Activated CD8-positive, alpha-beta T cell treated with anti-CD3 and anti-CD28 coated beads for 36 hours (primary cell): ENCODE data around the gene KRTAP2-2. TPM values are rescaled to one million over a fixed set of nuclear protein-coding genes. Genes with fewer than 3 reads are reported as not detected.
"Not testable (repeated sequence)": the region's sequence is repeated elsewhere in the genome, so short reads cannot be mapped to it uniquely, and the experiment has no call there.

Experiments
- ATAC-seq: fragments of 200-7000 bp; cut with Tn5 transposase; one replicate; pipeline ENCODE4 v1.10.0; 2021; ENCODE audit warnings: mild to moderate bottlenecking, moderate library complexity
- CTCF ChIA-PET: fragments of 350-600 bp; sonication (Branson Sonifier 250); formaldehyde crosslinking; loops from one replicate; lab custom pipeline; 2021; ENCODE audit warnings: antibody characterized with exemption; lab: Charles Lee
- POLR2A ChIA-PET: fragments of 350-600 bp; sonication (Branson Sonifier 250); formaldehyde crosslinking; loops from one replicate; lab custom pipeline; 2021; ENCODE audit warnings: antibody characterized with exemption; lab: Charles Lee
- DNase-seq: peaks from one replicate; pipeline ENCODE4 v3.0.0-alpha.2; 2020
- H3K27ac Mint-ChIP-seq: one replicate; pipeline ENCODE4 v1.8.0; 2021; ENCODE audit warnings: mild to moderate bottlenecking, mixed read lengths
- H3K27me3 Mint-ChIP-seq: one replicate; pipeline ENCODE4 v1.8.0; 2021; ENCODE audit warnings: mixed read lengths
- H3K36me3 Mint-ChIP-seq: one replicate; pipeline ENCODE4 v1.8.0; 2021; ENCODE audit warnings: low read depth, mixed read lengths
- H3K4me1 Mint-ChIP-seq: one replicate; pipeline ENCODE4 v1.8.0; 2021; ENCODE audit warnings: low read depth, mixed read lengths
- H3K4me3 Mint-ChIP-seq: one replicate; pipeline ENCODE4 v1.8.0; 2021; ENCODE audit warnings: mild to moderate bottlenecking, moderate library complexity, mixed read lengths
- H3K9me3 Mint-ChIP-seq: one replicate; pipeline ENCODE4 v1.8.0; 2021; ENCODE audit warnings: mixed read lengths
- intact Hi-C: fragments of 100-400 bp; cut with micrococcal nuclease; formaldehyde crosslinking; loops from one replicate; pipeline ENCODE4 v1.10.0; 2022
- total RNA-seq, 2 experiments: library from RNA; stranded (reverse); gene quantifications; one replicate each; pipeline ENCODE4 v1.2.3, GENCODE V29; 2021
- TF ChIP-seq, protein P1 (sequence below): fragments of 200-600 bp; IDR thresholded peaks from one replicate; pipeline ENCODE4 v1.8.0; 2022; ENCODE audit warnings: antibody characterized with exemption, mild to moderate bottlenecking

KRTAP2-2 gene
- total RNA-seq, 2 experiments from 2014 or later = not detected

DNA sequence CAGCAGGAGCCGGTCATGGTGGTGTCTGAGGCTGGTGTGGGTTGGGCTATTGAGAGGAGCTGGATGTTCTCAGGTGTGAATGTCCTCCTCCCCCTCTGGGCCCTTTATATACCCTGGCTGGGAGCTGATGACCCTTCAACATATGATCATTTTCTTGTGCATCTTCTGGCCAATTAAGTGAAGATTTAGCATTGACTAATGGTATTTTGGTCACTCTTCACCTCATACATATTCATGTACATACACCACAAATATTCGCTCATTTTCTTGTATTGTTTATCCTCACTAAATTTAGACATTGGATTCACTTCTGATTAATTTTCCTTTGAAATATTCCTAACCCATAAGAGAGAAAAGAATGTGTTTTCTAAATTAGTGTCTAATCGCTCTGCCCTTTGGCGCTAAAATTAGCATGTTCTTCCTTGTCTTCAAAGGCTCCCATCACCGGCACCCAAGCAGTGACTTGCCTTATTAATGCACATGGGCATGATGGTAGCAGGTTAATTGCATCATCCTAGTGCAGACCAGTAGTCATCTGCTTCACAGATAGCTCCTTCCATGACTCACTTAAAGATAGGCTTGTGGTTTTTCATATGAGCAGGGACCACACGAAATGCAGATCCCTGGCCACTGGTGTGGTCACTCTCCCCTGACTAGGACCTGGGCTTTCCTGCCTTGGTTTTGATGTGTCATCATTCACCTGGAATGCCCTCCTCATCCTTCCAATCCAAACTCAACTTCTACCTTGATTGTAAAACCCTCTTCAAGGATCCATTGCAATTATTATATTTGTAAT, 11.0 kb upstream of the KRTAP2-2 start, which contains the start of gene KRTAP2-4:
TSS of gene KRTAP2-4 (minus strand) at position 51 of the 796 bp plus-strand sequence. CDS start at position 17, 34 bp downstream.
- POLR2A ChIA-PET = no interaction called here
- H3K4me1 Mint-ChIP-seq = no peaks in the 10 kb centered on the region
- no peaks in the 10 kb centered on the region for H3K36me3 Mint-ChIP-seq
- intact Hi-C loops = no loop called here
- no peak within 1 kb of the TSS for H3K4me3 Mint-ChIP-seq
- no peak for DNase-seq
- H3K9me3 Mint-ChIP-seq = no peaks in the 10 kb centered on the region
- H3K27ac Mint-ChIP-seq = no peak within 1 kb of the TSS
- CTCF ChIA-PET = no interaction called here
- peaks cover 5% of the 10 kb centered on the region for H3K27me3 Mint-ChIP-seq
- TF ChIP-seq, protein P1, sequence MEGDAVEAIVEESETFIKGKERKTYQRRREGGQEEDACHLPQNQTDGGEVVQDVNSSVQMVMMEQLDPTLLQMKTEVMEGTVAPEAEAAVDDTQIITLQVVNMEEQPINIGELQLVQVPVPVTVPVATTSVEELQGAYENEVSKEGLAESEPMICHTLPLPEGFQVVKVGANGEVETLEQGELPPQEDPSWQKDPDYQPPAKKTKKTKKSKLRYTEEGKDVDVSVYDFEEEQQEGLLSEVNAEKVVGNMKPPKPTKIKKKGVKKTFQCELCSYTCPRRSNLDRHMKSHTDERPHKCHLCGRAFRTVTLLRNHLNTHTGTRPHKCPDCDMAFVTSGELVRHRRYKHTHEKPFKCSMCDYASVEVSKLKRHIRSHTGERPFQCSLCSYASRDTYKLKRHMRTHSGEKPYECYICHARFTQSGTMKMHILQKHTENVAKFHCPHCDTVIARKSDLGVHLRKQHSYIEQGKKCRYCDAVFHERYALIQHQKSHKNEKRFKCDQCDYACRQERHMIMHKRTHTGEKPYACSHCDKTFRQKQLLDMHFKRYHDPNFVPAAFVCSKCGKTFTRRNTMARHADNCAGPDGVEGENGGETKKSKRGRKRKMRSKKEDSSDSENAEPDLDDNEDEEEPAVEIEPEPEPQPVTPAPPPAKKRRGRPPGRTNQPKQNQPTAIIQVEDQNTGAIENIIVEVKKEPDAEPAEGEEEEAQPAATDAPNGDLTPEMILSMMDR = no peak
- no peak for ATAC-seq

DNA sequence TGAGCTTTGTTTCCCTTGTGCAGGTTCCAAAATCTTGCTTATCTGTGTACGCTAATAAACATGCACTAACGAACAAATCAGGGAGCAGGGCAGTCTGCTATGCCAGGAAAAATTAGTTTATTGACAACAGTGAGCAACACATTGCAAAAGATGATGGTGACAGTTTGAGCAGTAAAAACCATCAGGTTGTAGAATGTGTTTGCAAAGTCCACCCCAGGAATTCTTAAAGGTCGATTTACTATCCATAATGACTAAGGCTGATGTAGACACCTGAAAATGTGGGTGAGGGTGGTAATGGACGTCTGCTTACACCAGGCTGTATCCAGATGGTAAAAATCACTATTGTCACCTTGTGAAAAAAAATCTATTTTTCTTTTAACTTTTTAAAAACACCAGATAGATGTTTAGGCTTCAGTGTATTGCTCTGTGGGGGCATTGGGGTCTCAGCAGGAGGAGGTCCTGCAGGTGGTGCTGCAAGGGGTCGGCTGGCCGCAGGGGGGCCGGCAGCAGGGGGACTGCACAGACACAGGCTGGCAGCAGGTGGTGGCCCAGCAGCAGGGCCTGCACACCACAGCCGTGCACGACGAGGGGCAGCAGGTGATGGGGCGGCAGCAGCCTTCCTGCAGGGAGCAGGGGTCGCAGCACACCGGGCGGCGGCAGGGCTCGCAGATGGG, 10.1 kb upstream of the KRTAP2-2 start:
- H3K27ac Mint-ChIP-seq, intact Hi-C loops, POLR2A ChIA-PET, DNase-seq, H3K4me3 Mint-ChIP-seq, H3K9me3 Mint-ChIP-seq, H3K36me3 Mint-ChIP-seq, ATAC-seq, CTCF ChIA-PET, H3K4me1 Mint-ChIP-seq: not testable (repeated sequence)
- H3K27me3 Mint-ChIP-seq = peaks cover 14% of the 10 kb centered on the region

DNA sequence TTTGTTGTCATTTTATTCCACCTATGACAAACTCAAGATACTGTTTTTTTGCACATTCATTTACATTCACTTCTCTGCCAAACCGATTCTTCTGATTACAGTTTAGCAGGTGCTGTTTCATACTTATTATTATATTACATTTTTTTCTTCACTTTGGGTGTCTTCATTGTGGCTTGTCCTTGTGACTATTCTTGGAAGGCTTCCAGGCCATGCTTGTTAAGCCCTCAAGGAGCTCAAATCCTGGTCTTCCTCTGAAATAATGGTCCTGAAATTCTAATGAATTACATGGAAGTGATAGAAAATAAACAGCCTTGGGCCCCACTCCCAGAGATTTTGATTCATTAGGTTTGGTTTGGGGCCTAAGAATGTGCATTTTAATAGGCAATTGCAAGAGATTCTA, 9.3 kb upstream of the KRTAP2-2 start:
- H3K9me3 Mint-ChIP-seq = no peaks in the 10 kb centered on the region
- no peak overlapping the region for H3K4me3 Mint-ChIP-seq
- intact Hi-C loops = no loop called here
- DNase-seq (no peak), ATAC-seq (no peak)
- TF ChIP-seq, protein P1 = no peak
- H3K27me3 Mint-ChIP-seq = peaks cover 19% of the 10 kb centered on the region
- H3K4me1 Mint-ChIP-seq = no peaks in the 10 kb centered on the region
- POLR2A ChIA-PET = no interaction called here
- no peak overlapping the region for H3K27ac Mint-ChIP-seq
- no peaks in the 10 kb centered on the region for H3K36me3 Mint-ChIP-seq
- CTCF ChIA-PET = no interaction called here

DNA sequence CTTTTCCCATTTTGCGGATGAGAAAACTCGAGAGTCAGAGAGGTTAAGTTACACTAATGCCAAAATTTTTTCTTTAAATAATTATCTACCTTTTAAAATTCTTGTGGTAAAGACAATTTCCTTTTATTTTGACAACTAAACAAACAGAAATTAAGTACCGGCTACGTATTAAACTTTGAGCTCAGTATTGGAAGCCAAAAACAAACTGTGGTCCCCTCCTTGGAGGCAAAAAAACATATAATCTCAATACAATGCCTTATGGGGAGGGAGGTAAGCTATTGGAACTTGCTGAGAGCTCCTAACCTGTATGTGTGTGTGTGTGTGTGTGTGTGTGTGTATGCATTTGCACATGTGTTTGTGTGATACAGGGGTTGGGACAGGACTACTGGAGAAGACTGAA, 8.4 kb upstream of the KRTAP2-2 start:
- intact Hi-C loops = no loop called here
- Mint-ChIP-seq H3K4me1 (no peaks in the 10 kb centered on the region), H3K36me3 (no peaks in the 10 kb centered on the region), H3K27ac (no peak overlapping the region), H3K9me3 (no peaks in the 10 kb centered on the region), H3K27me3 (peaks cover 24% of the 10 kb centered on the region), H3K4me3 (no peak overlapping the region)
- ChIA-PET CTCF (no interaction called here), POLR2A (no interaction called here)
- TF ChIP-seq, protein P1 = no peak
- no peak for ATAC-seq
- no peak for DNase-seq

DNA sequence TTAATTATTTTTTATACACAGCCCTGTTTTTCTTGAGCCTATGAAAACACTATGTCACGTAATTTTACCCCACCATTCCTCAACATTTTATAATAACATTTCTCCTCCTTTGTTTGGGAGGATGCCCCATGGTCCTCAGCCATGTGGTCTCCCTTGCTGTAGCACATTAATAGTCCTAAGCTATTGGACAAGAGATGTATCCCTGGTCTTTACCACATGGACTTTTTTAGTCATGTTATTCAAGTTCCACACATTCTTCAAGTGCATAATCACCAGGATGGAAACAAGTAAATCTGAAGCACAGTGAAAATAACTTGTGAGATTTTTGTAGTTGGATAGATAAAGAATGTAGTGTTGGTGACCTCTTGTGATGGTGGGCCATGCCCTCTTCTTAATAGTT, 6.9 kb upstream of the KRTAP2-2 start:
- TF ChIP-seq, protein P1 = no peak
- Mint-ChIP-seq H3K27me3 (peaks cover 32% of the 10 kb centered on the region), H3K27ac (no peak overlapping the region), H3K9me3 (no peaks in the 10 kb centered on the region), H3K4me1 (no peaks in the 10 kb centered on the region), H3K4me3 (no peak overlapping the region), H3K36me3 (no peaks in the 10 kb centered on the region)
- intact Hi-C loops = no loop called here
- no peak for DNase-seq
- ChIA-PET CTCF (no interaction called here), POLR2A (no interaction called here)
- ATAC-seq = no peak
